T-helper 2 cell treated with Interferon-gamma antibody and Interleukin-4, amounts not matched to agents 5 μg/mL and 100 μg/mL, for 36 hours (primary cell): Measurements from ENCODE around the gene BAK1.
"Not testable (repeated sequence)": the region's sequence is repeated elsewhere in the genome, so short reads cannot be mapped to it uniquely, and the experiment has no call there.

Experiments
- DNase-seq: peaks from one replicate; pipeline ENCODE4 v3.0.0; 2021; ENCODE audit warnings: low spot score
- H3K27ac Mint-ChIP-seq: one replicate; pipeline ENCODE4 v1.8.0; 2021; ENCODE audit warnings: mild to moderate bottlenecking, mixed read lengths
- H3K27me3 Mint-ChIP-seq: one replicate; pipeline ENCODE4 v1.8.0; 2021; ENCODE audit warnings: low read depth, mixed read lengths
- H3K36me3 Mint-ChIP-seq: one replicate; pipeline ENCODE4 v1.8.0; 2021; ENCODE audit warnings: low read depth, mixed read lengths
- H3K4me1 Mint-ChIP-seq: one replicate; pipeline ENCODE4 v1.8.0; 2021; ENCODE audit warnings: low read depth, mixed read lengths
- H3K4me3 Mint-ChIP-seq: one replicate; pipeline ENCODE4 v1.8.0; 2022; ENCODE audit warnings: mild to moderate bottlenecking, moderate library complexity, mixed read lengths
- H3K9me3 Mint-ChIP-seq: one replicate; pipeline ENCODE4 v1.8.0; 2021; ENCODE audit warnings: mixed read lengths

BAK1 gene

GRCh38 chr6:33599413-33599938, 19.4 kb upstream of the BAK1 start:
- no peak overlapping the region for H3K27ac Mint-ChIP-seq
- peaks cover 4% of the 10 kb centered on the region for H3K27me3 Mint-ChIP-seq
- H3K36me3 Mint-ChIP-seq, result no peaks in the 10 kb centered on the region
- no peak for DNase-seq
- H3K4me3 Mint-ChIP-seq, result no peak overlapping the region
- H3K4me1 Mint-ChIP-seq, result peaks cover 3% of the 10 kb centered on the region
- H3K9me3 Mint-ChIP-seq, result no peaks in the 10 kb centered on the region

GRCh38 chr6:33597551-33598322, 17.7 kb upstream of the BAK1 start:
- no peaks in the 10 kb centered on the region for H3K27me3 Mint-ChIP-seq
- no peak for DNase-seq
- H3K36me3 Mint-ChIP-seq, result no peaks in the 10 kb centered on the region
- H3K4me3 Mint-ChIP-seq, result no peak overlapping the region
- no peak overlapping the region for H3K27ac Mint-ChIP-seq
- peaks cover 9% of the 10 kb centered on the region for H3K4me1 Mint-ChIP-seq
- no peaks in the 10 kb centered on the region for H3K9me3 Mint-ChIP-seq

GRCh38 chr6:33596894-33597293, 16.8 kb upstream of the BAK1 start:
- not testable (repeated sequence) for H3K27me3 Mint-ChIP-seq, DNase-seq, H3K27ac Mint-ChIP-seq, H3K4me3 Mint-ChIP-seq, H3K36me3 Mint-ChIP-seq, H3K9me3 Mint-ChIP-seq
- H3K4me1 Mint-ChIP-seq, result peaks cover 16% of the 10 kb centered on the region

- Mint-ChIP-seq H3K27me3 (peaks cover 3% of the 10 kb centered on the region), H3K4me3 (peak overlapping the region; percentile 11), H3K27ac (no peak overlapping the region), H3K4me1 (peaks cover 16% of the 10 kb centered on the region), H3K36me3 (no peaks in the 10 kb centered on the region), H3K9me3 (no peaks in the 10 kb centered on the region)
- DNase-seq, result no peak
Observed at GRCh38 chr6:33595001-33595846, 15.1 kb upstream of the BAK1 start.

GRCh38 chr6:33593414-33593727, 13.3 kb upstream of the BAK1 start:
- peak overlapping the region; percentile 77 for H3K4me3 Mint-ChIP-seq
- H3K4me1 Mint-ChIP-seq, result peaks cover 16% of the 10 kb centered on the region
- no peak overlapping the region for H3K27ac Mint-ChIP-seq
- no peak for DNase-seq
- H3K9me3 Mint-ChIP-seq, result no peaks in the 10 kb centered on the region
- peaks cover 3% of the 10 kb centered on the region for H3K27me3 Mint-ChIP-seq
- H3K36me3 Mint-ChIP-seq, result no peaks in the 10 kb centered on the region

GRCh38 chr6:33592595-33593413, 12.7 kb upstream of the BAK1 start:
- H3K4me3 Mint-ChIP-seq, result peak overlapping the region; percentile 77
- peak overlapping the region; percentile 71 for H3K27ac Mint-ChIP-seq
- peaks cover 16% of the 10 kb centered on the region for H3K4me1 Mint-ChIP-seq
- peaks cover 3% of the 10 kb centered on the region for H3K27me3 Mint-ChIP-seq
- H3K36me3 Mint-ChIP-seq, result no peaks in the 10 kb centered on the region
- DNase-seq, result no peak
- no peaks in the 10 kb centered on the region for H3K9me3 Mint-ChIP-seq

GRCh38 chr6:33592280-33592594, 12.2 kb upstream of the BAK1 start:
- DNase-seq, result no peak
- peak overlapping the region; percentile 77 for H3K4me3 Mint-ChIP-seq
- peaks cover 16% of the 10 kb centered on the region for H3K4me1 Mint-ChIP-seq
- H3K27ac Mint-ChIP-seq, result no peak overlapping the region
- peaks cover 3% of the 10 kb centered on the region for H3K27me3 Mint-ChIP-seq
- H3K36me3 Mint-ChIP-seq, result no peaks in the 10 kb centered on the region
- H3K9me3 Mint-ChIP-seq, result no peaks in the 10 kb centered on the region

- H3K27ac Mint-ChIP-seq, result no peak overlapping the region
- H3K4me3 Mint-ChIP-seq, result no peak overlapping the region
- H3K9me3 Mint-ChIP-seq, result no peaks in the 10 kb centered on the region
- no peak for DNase-seq
- H3K27me3 Mint-ChIP-seq, result peaks cover 3% of the 10 kb centered on the region
- peaks cover 13% of the 10 kb centered on the region for H3K4me1 Mint-ChIP-seq
- H3K36me3 Mint-ChIP-seq, result no peaks in the 10 kb centered on the region
Observed at GRCh38 chr6:33591424-33592032, 11.5 kb upstream of the BAK1 start.

GRCh38 chr6:33590531-33591198, 10.6 kb upstream of the BAK1 start:
- H3K9me3 Mint-ChIP-seq, result no peaks in the 10 kb centered on the region
- no peak overlapping the region for H3K27ac Mint-ChIP-seq
- H3K27me3 Mint-ChIP-seq, result peaks cover 3% of the 10 kb centered on the region
- peaks cover 16% of the 10 kb centered on the region for H3K4me1 Mint-ChIP-seq
- H3K36me3 Mint-ChIP-seq, result no peaks in the 10 kb centered on the region
- no peak overlapping the region for H3K4me3 Mint-ChIP-seq
- no peak for DNase-seq

- peaks cover 19% of the 10 kb centered on the region for H3K4me1 Mint-ChIP-seq
- H3K27ac Mint-ChIP-seq, result no peak overlapping the region
- no peaks in the 10 kb centered on the region for H3K9me3 Mint-ChIP-seq
- no peak for DNase-seq
- H3K4me3 Mint-ChIP-seq, result no peak overlapping the region
- H3K27me3 Mint-ChIP-seq, result peaks cover 3% of the 10 kb centered on the region
- no peaks in the 10 kb centered on the region for H3K36me3 Mint-ChIP-seq
Observed at GRCh38 chr6:33589731-33590530, 9.9 kb upstream of the BAK1 start.

GRCh38 chr6:33589392-33589730, 9.3 kb upstream of the BAK1 start:
- Mint-ChIP-seq H3K9me3 (no peaks in the 10 kb centered on the region), H3K27ac (no peak overlapping the region), H3K27me3 (peaks cover 3% of the 10 kb centered on the region), H3K4me1 (peaks cover 22% of the 10 kb centered on the region), H3K4me3 (no peak overlapping the region), H3K36me3 (no peaks in the 10 kb centered on the region)
- DNase-seq, result no peak

- Mint-ChIP-seq H3K27ac (no peak overlapping the region), H3K36me3 (no peaks in the 10 kb centered on the region), H3K27me3 (peaks cover 3% of the 10 kb centered on the region), H3K4me3 (no peak overlapping the region), H3K4me1 (peaks cover 22% of the 10 kb centered on the region), H3K9me3 (no peaks in the 10 kb centered on the region)
- no peak for DNase-seq
Observed at GRCh38 chr6:33588894-33589293, 8.8 kb upstream of the BAK1 start.

- Mint-ChIP-seq H3K4me3 (no peak overlapping the region), H3K27me3 (peaks cover 3% of the 10 kb centered on the region), H3K9me3 (no peaks in the 10 kb centered on the region), H3K36me3 (no peaks in the 10 kb centered on the region), H3K4me1 (peaks cover 14% of the 10 kb centered on the region), H3K27ac (no peak overlapping the region)
- no peak for DNase-seq
Observed at GRCh38 chr6:33587529-33587928, 7.5 kb upstream of the BAK1 start.
